ENCODE results near the gene MARCHF3. TPM values are rescaled to one million over a fixed set of nuclear protein-coding genes. Genes with fewer than 3 reads are reported as not detected.

The MARCHF3 gene
- total and polyA plus RNA-seq, 2 donors (not counting 3 experiments of a cell fraction or from before 2014, with no cell fraction given) = 31.9 to 35.0 TPM

DNA sequence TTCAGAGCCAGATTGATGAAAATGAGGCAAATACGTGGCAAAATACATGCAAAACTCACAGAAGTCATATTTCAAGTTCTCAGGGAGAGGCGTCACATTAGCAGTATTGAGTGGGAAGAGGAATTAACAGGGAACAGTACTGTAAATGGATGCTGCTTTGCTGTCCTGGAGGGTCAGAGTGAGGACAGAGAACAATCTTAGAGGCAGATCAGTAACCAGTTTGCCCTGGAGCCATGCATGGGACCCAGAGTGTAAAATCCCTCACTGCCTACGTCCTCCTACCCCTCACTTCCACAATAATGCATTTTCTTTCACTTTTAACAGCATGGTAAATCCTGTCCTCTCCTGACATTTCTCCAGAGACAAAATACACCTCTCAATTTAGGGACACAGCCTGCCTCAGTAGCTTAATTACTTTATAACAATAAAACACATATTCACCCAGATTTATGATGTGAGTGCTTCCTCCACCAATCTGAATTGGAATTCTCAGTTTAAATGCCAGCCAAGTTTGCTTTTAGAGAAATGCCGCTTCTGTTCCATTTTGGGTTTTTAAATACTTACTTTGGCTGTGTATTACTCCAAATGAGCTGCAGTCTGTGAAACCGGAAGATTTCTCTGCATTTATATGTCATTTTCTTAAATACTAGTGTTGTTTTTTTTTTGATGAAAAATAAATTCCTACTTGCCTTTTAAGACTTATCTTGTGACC lies 183.5 kb downstream of the MARCHF3 start:
- no peaks in the 10 kb centered on the region for H4K20me1 ChIP-seq (replicated peaks; ENCODE audit: control insufficient read depth, extremely low read depth, insufficient read depth, low read length)
- no peak overlapping the region for H2AFZ ChIP-seq (ENCODE audit: low read depth, low read length)
- H3K4me2 ChIP-seq (ENCODE audit: insufficient read depth, low read length) = no peak overlapping the region
- no peaks in the 10 kb centered on the region for H3K27me3 ChIP-seq (ENCODE audit: control insufficient read depth in 2 of 2, insufficient read depth in 2 of 2, low read length in 2 of 2)
- no peak for TF ChIP-seq POLR2AphosphoS5 (IDR thresholded peaks at IDR 0.05; ENCODE audit: insufficient read depth, low read depth, low read length)
- TF ChIP-seq POLR2A (IDR thresholded peaks at IDR 0.05; ENCODE audit: low read depth, low read length) = no peak
- TF ChIP-seq GATA2 (IDR thresholded peaks at IDR 0.05; ENCODE audit: insufficient read depth, insufficient read length, low read depth, low read length) = no peak
- no peak for TF ChIP-seq JUN (IDR thresholded peaks at IDR 0.05; ENCODE audit: borderline replicate concordance, insufficient read depth, insufficient read length, low read depth)
- TF ChIP-seq, protein P1, sequence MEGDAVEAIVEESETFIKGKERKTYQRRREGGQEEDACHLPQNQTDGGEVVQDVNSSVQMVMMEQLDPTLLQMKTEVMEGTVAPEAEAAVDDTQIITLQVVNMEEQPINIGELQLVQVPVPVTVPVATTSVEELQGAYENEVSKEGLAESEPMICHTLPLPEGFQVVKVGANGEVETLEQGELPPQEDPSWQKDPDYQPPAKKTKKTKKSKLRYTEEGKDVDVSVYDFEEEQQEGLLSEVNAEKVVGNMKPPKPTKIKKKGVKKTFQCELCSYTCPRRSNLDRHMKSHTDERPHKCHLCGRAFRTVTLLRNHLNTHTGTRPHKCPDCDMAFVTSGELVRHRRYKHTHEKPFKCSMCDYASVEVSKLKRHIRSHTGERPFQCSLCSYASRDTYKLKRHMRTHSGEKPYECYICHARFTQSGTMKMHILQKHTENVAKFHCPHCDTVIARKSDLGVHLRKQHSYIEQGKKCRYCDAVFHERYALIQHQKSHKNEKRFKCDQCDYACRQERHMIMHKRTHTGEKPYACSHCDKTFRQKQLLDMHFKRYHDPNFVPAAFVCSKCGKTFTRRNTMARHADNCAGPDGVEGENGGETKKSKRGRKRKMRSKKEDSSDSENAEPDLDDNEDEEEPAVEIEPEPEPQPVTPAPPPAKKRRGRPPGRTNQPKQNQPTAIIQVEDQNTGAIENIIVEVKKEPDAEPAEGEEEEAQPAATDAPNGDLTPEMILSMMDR (IDR thresholded peaks at IDR 0.05; ENCODE audit: extremely low read depth in 1 of 2, insufficient read depth in 1 of 2, low read depth in 1 of 2, low read length in 2 of 2) = no peak
- TF ChIP-seq EZH2 (IDR thresholded peaks at IDR 0.05; ENCODE audit: borderline replicate concordance, low read depth, low read length, severe bottlenecking) = no peak
- TF ChIP-seq MYC (IDR thresholded peaks at IDR 0.05; ENCODE audit: low read depth, low read length) = no peak
- TF ChIP-seq FOS (IDR thresholded peaks at IDR 0.05; ENCODE audit: borderline replicate concordance, insufficient read depth, low read length) = no peak
- TF ChIP-seq MAX (IDR thresholded peaks at IDR 0.05; ENCODE audit: insufficient read depth, insufficient read length) = no peak
- H3K9me3 ChIP-seq (replicated peaks; ENCODE audit: control insufficient read depth, insufficient read depth, low read length) = no peaks in the 10 kb centered on the region
- no peaks in the 10 kb centered on the region for H3K79me2 ChIP-seq (ENCODE audit: control insufficient read depth, insufficient read depth, low read length)
- no peak overlapping the region for H3K4me3 ChIP-seq (replicated peaks in 1 of 3; ENCODE audit: insufficient read depth in 1 of 3, low read depth in 1 of 3, low read length in 3 of 3)
- intact Hi-C loops (cut with micrococcal nuclease) = no loop called here
- no peaks in the 10 kb centered on the region for H3K36me3 ChIP-seq (ENCODE audit: control insufficient read depth in 2 of 2, extremely low read depth in 1 of 2, insufficient read depth in 2 of 2, low read length in 2 of 2)
- peaks cover 23% of the 10 kb centered on the region for H3K4me1 ChIP-seq (ENCODE audit: control insufficient read depth, extremely low read depth, insufficient read depth, low read length)
- CTCF ChIA-PET = interaction anchor here (1.1 to 3.0 kb wide), 2 partner anchors 10 to 19 kb away, joined by 3 to 14 read pairs; no protein-coding TSS in a partner anchor
- dilution Hi-C loops (cut with MboI; ENCODE audit: extremely low pct_ligation_motif_present, low sequenced_read_pairs) = no loop called here
- POLR2A ChIA-PET = no interaction called here
- H3K9ac ChIP-seq (replicated peaks; ENCODE audit: extremely low read depth, insufficient read depth, low read length) = no peak overlapping the region
- DNase-seq (ENCODE audit: low read depth, low spot score) (no peak), FAIRE-seq (no peak)
- no TSS peak for BruUV-seq (replicated peaks)
- no peak overlapping the region for H3K27ac ChIP-seq (ENCODE audit: insufficient read depth, low read depth, low read length)
- H3K9me1 ChIP-seq (replicated peaks; ENCODE audit: control insufficient read depth, extremely low read depth, insufficient read depth, low read length) = no peaks in the 10 kb centered on the region

Data from endothelial cell of umbilical vein (primary cell).